ENCODE results near the gene ARHGDIG. TPM values are rescaled to one million over a fixed set of nuclear protein-coding genes. Genes with fewer than 3 reads are reported as not detected.

Gene ARHGDIG
- total and polyA plus RNA-seq, 12 donors: 0.23 to 3.5 (median 0.88) TPM; not detected in 3

DNA sequence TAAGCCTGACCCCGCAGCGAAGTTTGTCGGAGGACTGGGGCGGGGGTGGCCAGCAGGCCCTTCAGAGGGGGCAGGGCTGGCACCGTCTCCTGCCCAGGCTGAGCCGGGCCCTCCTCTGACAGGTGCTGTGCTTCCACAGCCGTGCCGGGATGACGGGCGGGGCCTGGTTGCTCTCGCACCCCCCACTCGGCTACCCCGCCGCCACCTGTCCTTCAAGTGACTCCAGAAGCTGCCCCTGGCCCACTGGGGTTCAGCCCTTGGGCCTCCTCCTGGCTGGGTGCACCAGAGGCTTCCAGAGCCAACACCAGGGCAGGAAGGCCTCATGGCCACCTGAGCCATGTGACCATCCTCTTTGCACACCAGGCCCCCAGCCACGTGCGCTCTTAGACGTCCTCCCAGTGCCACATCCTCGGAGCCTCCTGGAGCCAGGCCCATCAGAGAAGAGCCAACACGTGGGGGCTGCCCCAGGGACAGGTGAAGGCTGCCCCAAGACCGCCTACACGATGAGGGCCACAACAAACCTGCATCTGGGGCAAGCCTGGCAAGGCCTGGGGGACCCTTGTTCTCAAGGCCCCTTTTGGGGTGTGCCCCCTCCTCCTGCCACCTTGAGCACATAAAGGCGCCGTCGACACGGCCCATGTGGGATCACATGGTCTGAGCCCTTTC lies 9.8 kb downstream of the ARHGDIG start:
- Histone ChIP-seq H3K36me3 (replicated peaks in 1 of 2) (peaks cover 0 to 40% of the 10 kb centered on the region in 2 donors), H3K27me3 (no peaks in the 10 kb centered on the region), H3K4me3 (no peak overlapping the region), H3K27ac (no peak overlapping the region), H3K4me1 (replicated peaks in 1 of 2) (no peaks in the 10 kb centered on the region), H3K9me3 (replicated peaks in 1 of 3) (no peaks in the 10 kb centered on the region)
- intact Hi-C loops (cut with DNase I): no loop called here
- no peak for DNase-seq
- 91 to 100% (median 92%) methylated on average over 4 to 25 of the region's 25 CpGs for WGBS, 4 donors
- TF ChIP-seq, protein P1, sequence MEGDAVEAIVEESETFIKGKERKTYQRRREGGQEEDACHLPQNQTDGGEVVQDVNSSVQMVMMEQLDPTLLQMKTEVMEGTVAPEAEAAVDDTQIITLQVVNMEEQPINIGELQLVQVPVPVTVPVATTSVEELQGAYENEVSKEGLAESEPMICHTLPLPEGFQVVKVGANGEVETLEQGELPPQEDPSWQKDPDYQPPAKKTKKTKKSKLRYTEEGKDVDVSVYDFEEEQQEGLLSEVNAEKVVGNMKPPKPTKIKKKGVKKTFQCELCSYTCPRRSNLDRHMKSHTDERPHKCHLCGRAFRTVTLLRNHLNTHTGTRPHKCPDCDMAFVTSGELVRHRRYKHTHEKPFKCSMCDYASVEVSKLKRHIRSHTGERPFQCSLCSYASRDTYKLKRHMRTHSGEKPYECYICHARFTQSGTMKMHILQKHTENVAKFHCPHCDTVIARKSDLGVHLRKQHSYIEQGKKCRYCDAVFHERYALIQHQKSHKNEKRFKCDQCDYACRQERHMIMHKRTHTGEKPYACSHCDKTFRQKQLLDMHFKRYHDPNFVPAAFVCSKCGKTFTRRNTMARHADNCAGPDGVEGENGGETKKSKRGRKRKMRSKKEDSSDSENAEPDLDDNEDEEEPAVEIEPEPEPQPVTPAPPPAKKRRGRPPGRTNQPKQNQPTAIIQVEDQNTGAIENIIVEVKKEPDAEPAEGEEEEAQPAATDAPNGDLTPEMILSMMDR (IDR thresholded peaks at IDR 0.05): no peak
- TF ChIP-seq POLR2A (IDR thresholded peaks at IDR 0.05): no peak

DNA sequence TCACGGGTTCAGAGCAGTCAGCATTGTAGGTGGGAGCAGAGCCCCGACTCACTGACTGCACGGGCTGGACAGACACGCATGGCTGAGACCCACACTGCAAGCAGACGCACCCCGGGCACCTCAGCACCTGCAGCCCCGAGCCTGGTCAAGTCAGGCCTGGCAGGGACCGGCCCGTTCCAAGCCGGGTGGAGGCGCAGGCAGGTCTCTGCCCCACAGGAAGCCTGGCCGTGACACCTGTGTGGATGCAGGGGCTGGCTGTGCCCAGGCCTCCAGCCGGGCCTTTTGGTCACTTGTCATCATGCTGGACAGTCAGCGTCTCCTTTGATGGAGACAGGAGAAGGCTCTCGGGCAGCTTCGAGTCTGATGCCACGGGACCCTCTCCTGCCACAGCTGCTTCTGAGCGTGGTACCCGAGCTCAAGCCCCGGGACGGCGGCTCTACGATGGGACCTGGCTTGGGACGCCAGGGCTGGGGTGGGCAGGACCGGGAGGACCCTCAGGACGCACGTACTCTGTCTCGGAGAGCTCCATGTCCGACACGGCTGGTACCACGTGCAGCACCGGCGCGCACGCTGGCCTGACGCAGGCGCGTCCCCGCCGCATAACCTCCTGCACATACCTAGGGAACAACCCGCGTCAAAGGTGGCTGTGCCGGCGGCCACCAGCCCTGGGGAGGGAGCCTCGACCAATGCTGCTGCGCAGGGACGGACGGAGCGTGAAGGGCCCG lies 10.5 kb downstream of the ARHGDIG start:
- no peak for TF ChIP-seq POLR2A (IDR thresholded peaks at IDR 0.05)
- TF ChIP-seq, protein P1 (IDR thresholded peaks at IDR 0.05): no peak
- Histone ChIP-seq H3K27me3 (no peaks in the 10 kb centered on the region), H3K4me3 (no peak overlapping the region), H3K4me1 (replicated peaks in 1 of 2) (no peaks in the 10 kb centered on the region), H3K27ac (no peak overlapping the region), H3K9me3 (replicated peaks in 1 of 3) (no peaks in the 10 kb centered on the region), H3K36me3 (replicated peaks in 1 of 2) (peaks cover 0 to 40% of the 10 kb centered on the region in 2 donors)
- no peak for DNase-seq
- intact Hi-C loops (cut with DNase I): no loop called here
- 93 to 95% (median 95%) methylated on average over 28 to 50 of the region's 50 CpGs for WGBS, 4 donors

DNA sequence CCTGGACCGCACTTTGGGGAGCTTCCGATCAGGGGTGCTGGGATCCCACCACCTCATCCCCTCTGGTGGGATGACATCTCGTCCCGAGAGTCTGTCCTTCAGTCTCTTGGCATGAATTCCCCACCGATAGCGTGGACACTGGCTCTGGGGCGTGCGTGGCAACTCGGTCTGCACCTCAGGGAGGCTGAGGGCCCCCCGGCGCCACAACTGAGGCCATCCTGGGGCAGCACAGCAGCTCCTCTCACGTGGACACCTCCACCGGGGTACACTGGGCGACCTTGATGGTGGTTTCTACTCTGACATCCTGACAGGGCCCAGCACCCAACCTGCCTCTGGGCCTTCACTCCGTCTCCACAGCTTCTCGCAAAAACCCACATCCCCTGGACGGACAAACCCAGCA lies 11.1 kb downstream of the ARHGDIG start:
- H3K36me3 ChIP-seq (replicated peaks in 1 of 2): peaks cover 0 to 43% of the 10 kb centered on the region in 2 donors
- 86 to 92% (median 90%) methylated on average over 12 to 17 of the region's 17 CpGs for WGBS, 4 donors
- intact Hi-C loops (cut with DNase I): no loop called here

More for the DNA sequence above, 11.1 kb downstream of the ARHGDIG start:
- H3K27ac ChIP-seq: no peak overlapping the region
- TF ChIP-seq, protein P1 (IDR thresholded peaks at IDR 0.05): no peak
- TF ChIP-seq POLR2A (IDR thresholded peaks at IDR 0.05): no peak
- H3K4me3 ChIP-seq: no peak overlapping the region
- DNase-seq: no peak
- no peaks in the 10 kb centered on the region for H3K27me3 ChIP-seq
- no peaks in the 10 kb centered on the region for H3K9me3 ChIP-seq (replicated peaks in 1 of 3)
- H3K4me1 ChIP-seq (replicated peaks in 1 of 2): no peaks in the 10 kb centered on the region
